RWPE1 (cell line): ENCODE data around the gene STARD9.

Experiments
- CTCF ChIA-PET: fragments of 350-600 bp; sonication (Branson Sonifier 250); formaldehyde crosslinking; extraction: SDS; loops from one replicate; lab custom pipeline; 2021; lab: Yijun Ruan, JAX
- POLR2A ChIA-PET: fragments of 400-600 bp; formaldehyde crosslinking; extraction: SDS; loops from one replicate; lab custom pipeline; 2020; ENCODE audit warnings: antibody characterized with exemption; ENCODE audit not compliant: low non-redundant PET; lab: Yijun Ruan, JAX
- DNase-seq: peaks from one replicate; pipeline ENCODE4 v3.0.0; 2012; ENCODE audit warnings: low spot score
- H3K27ac ChIP-seq: fragments of 450-650 bp; 2 replicates; pipeline ENCODE4 v1.5.1; 2017
- TF ChIP-seq, protein P1 (sequence below): fragments of 450-650 bp; conservative IDR thresholded peaks from 2 replicates; pipeline ENCODE4 v1.5.1; 2017; ENCODE audit warnings: low read depth, mild to moderate bottlenecking

Gene STARD9

DNA sequence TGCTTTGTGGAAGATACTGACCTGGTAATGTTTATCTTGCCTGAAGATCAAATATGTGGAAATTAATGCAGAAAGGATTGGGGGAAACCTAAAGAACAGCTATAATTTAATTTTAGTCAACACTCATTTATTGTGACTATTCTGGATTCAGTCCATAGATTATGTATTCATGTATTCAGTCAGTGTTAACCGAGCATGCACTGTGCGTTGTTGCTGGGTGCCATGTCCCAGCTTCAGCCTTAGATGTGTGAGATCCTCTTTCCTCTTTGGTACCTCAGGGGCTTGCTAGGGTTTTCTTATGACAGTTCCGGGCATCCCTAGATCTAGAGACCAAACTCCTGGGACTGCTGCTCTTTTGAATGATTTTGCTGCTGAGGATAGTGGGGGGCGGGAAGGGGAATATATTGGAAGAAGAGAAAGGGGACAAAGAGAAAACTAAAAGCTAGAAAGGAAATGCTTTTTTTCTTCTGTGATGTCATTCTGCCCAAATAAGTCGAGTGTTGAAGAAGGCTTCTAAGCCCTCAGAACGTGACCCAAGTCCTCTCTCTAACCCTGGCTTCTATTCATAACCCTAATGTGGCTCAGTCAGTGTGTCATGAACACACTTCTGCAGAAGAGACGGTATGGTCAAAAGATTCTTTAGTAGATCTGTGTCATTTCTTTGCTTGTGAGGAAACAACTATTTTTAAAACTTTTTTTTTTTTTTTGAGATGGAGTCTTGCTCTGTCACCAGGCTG lies 33.5 kb downstream of the STARD9 start:
- H3K27ac ChIP-seq = no peak overlapping the region
- no peak for DNase-seq
- POLR2A ChIA-PET = no interaction called here
- TF ChIP-seq, protein P1, sequence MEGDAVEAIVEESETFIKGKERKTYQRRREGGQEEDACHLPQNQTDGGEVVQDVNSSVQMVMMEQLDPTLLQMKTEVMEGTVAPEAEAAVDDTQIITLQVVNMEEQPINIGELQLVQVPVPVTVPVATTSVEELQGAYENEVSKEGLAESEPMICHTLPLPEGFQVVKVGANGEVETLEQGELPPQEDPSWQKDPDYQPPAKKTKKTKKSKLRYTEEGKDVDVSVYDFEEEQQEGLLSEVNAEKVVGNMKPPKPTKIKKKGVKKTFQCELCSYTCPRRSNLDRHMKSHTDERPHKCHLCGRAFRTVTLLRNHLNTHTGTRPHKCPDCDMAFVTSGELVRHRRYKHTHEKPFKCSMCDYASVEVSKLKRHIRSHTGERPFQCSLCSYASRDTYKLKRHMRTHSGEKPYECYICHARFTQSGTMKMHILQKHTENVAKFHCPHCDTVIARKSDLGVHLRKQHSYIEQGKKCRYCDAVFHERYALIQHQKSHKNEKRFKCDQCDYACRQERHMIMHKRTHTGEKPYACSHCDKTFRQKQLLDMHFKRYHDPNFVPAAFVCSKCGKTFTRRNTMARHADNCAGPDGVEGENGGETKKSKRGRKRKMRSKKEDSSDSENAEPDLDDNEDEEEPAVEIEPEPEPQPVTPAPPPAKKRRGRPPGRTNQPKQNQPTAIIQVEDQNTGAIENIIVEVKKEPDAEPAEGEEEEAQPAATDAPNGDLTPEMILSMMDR = no peak
- CTCF ChIA-PET = no interaction called here

DNA sequence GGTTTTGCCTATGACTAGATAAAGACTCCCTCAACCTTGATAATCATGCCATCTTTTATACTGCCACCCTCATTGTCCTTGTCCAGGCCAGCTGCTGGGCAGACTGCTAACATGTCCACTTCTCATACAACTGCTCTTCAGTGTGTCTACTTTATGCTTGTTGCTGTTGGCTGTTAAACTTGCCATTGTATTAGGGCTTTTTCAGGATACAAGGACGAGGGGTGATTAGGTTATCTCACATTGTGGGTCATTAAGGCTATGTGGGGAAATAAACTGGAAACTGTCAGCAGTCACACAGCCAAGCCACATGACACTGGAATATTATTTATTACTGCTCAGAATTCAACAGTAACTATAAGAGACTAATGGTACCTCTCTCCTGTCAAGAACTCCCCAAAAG lies 36.1 kb downstream of the STARD9 start:
- ChIA-PET POLR2A (no interaction called here), CTCF (interaction anchor here (0.5 kb wide), 1 partner anchor 1762 kb away, joined by 3 read pairs; no protein-coding TSS in a partner anchor)
- H3K27ac ChIP-seq = no peak overlapping the region
- no peak for DNase-seq
- TF ChIP-seq, protein P1 = no peak

DNA sequence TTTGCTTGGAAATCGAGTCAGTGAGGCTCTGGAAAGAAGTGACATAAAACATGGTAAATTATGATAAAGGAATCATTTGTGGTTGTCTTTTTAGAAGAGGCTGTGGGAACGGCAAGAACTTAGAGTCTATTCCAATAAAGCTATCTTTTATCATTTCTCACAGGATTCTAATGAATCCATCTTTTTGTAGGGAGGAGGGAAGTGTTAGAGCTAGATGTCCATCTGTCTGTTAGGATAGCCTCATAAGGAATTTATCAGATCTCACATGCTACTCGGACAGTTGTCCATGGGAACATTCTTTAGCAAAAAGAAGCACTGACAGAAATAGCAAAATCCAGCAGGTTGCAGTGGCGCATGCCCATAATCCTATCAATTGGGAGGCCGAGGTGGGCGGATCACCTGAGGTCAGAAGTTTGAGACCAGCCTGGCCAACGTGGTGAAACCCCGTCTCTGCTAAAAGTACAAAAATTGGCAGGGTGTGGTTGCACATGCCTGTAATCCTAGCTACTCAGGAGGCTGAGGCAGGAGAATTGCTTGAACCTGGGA lies 37.0 kb downstream of the STARD9 start:
- CTCF ChIA-PET = no interaction called here
- POLR2A ChIA-PET = no interaction called here
- TF ChIP-seq, protein P1 = no peak
- DNase-seq = no peak
- no peak overlapping the region for H3K27ac ChIP-seq

DNA sequence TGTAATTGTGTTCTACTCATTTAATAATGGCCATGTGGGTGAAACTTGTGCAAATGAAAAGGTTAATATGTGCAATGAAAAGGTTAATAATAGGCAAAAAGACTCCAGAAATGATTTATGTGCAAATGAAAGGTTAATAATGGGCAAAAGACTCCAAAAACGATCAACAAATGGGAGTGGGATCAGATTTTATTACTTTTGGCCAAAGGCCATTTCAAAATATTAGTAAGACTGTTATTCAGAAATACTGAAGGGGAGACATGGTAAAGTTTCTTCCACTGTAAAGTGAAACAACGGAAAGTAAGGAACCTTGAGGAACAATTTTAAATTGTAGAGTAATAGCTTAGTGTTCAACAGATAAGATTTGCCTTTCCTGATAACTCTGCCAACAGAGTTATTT lies 40.7 kb downstream of the STARD9 start:
- DNase-seq = no peak
- ChIA-PET POLR2A (no interaction called here), CTCF (interaction anchor here (0.7 kb wide), 1 partner anchor 33 kb away, joined by 5 read pairs; no protein-coding TSS in a partner anchor)
- no peak overlapping the region for H3K27ac ChIP-seq
- TF ChIP-seq, protein P1 = no peak

DNA sequence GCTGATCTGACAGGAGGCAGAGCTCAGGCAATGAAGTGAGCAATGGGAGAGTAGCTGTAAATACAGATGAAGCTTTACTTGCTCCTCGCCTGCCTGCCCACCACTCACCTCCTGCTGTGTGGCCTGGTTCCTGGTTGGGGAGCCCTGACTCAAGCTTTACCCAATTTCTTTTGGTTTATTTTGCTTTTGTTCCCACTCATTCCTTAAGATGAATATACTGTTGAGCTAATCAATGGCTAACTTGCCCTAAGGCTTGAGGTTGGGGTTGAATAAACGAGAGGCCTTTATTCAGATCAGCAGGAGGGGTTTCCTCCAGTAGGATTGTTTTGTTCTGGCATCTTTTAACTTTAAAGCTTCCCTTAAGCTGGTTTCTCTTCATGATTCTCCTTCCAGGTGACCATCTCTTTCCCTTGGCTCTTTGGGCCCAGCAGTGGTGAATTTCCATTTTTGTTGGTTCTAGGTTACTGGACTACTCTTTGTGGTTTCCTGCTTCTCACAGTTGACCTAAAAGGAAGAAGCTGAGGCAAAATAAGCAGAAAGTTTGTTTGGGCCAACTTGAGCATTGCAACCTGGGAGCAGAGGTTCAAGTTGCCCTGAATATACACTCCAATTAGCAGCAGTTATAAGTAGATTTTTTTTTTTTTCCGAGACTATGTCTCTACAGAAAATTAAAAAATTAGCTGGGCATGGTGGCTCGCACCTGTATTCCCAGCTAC lies 44.4 kb downstream of the STARD9 start:
- ChIA-PET POLR2A (interaction anchor here (0.5 kb wide), 1 partner anchor 60 kb away, joined by 5 read pairs; no protein-coding TSS in a partner anchor), CTCF (interaction anchor here (0.6 kb wide), 1 partner anchor 37 kb away, joined by 4 read pairs; no protein-coding TSS in a partner anchor)
- TF ChIP-seq, protein P1 = no peak
- DNase-seq = no peak
- no peak overlapping the region for H3K27ac ChIP-seq

DNA sequence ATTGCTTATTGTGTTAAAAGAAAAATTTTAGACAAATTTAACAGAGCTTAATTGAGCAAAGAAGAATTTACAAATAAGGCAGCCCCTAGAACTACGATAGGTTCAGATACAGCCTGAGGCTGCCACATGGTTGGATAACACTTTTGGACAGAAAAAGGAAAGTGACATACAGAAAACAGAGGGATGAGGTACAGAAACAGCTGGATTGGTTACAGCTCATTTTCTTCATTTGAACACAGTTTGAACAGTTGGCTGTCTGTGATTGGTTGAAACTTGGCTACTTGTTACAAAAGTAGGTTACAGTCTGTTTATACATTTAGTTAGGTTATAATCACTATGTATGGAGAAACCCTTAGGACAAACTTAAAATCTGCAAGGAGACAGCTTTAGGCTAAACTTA lies 46.0 kb downstream of the STARD9 start:
- CTCF ChIA-PET = interaction anchor here (0.6 kb wide), 1 partner anchor 771 kb away, joined by 4 read pairs; no protein-coding TSS in a partner anchor
- no peak overlapping the region for H3K27ac ChIP-seq
- POLR2A ChIA-PET = no interaction called here

More for the DNA sequence above, 46.0 kb downstream of the STARD9 start:
- TF ChIP-seq, protein P1 = no peak
- no peak for DNase-seq
